ENCODE data around the gene SGCD. TPM values are rescaled to one million over a fixed set of nuclear protein-coding genes. Genes with fewer than 3 reads are reported as not detected.

The SGCD gene
- total RNA-seq, 4 donors from 2014 or later = 0.53 to 2.3 (median 1.2) TPM

DNA sequence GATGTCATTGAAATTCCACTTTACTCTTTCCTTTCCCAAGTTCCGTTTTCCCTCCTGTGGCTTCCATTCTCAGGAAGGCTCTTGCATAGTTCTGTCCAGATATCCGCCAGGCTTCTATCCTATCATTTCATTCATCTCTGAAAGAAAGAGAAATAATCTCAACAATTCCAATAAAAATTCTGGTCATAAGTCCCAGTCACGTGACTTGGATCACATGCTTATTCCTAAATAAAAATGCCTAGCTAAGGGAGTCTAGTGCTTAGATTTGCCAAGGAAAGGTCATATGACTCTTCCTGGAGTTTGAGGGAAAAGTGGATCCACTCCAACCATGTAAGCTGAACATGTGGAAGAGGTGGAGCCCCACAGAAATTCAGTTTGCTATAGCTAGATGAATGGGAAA is 377.2 kb downstream of the SGCD start:
- H3K4me3 ChIP-seq (ENCODE audit: low read depth, poor library complexity, severe bottlenecking) = no peak overlapping the region
- WGBS, 2 donors = 87 to 91% methylated on average over 3 of the region's 3 CpGs
- no peak for DNase-seq (ENCODE audit: low spot score in 2 of 2)
- intact Hi-C loops (cut with DNase I; ENCODE audit: low total_unique reads) = no loop called here
- TF ChIP-seq, protein P1, sequence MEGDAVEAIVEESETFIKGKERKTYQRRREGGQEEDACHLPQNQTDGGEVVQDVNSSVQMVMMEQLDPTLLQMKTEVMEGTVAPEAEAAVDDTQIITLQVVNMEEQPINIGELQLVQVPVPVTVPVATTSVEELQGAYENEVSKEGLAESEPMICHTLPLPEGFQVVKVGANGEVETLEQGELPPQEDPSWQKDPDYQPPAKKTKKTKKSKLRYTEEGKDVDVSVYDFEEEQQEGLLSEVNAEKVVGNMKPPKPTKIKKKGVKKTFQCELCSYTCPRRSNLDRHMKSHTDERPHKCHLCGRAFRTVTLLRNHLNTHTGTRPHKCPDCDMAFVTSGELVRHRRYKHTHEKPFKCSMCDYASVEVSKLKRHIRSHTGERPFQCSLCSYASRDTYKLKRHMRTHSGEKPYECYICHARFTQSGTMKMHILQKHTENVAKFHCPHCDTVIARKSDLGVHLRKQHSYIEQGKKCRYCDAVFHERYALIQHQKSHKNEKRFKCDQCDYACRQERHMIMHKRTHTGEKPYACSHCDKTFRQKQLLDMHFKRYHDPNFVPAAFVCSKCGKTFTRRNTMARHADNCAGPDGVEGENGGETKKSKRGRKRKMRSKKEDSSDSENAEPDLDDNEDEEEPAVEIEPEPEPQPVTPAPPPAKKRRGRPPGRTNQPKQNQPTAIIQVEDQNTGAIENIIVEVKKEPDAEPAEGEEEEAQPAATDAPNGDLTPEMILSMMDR (IDR thresholded peaks at IDR 0.05) = no peak
- no peak for TF ChIP-seq POLR2A (IDR thresholded peaks at IDR 0.05)

DNA sequence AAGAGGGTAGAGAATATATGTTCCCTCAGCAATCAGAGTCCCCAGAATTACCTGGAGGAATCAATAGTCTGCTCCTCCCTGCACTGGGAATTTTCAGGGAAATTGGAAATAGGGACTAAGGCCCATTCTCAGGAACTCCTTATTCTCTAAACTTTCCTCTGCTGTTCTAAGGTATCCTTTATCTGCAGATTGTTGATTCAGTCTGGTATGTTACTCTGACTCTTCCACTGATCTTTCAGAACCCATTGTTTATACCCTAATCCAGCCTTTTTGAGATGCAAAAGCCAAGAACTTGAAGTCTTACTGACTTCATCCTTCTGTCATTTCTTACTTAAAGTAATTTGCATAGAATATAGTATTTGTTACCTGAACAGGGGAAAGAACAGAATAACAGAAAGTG is 379.7 kb downstream of the SGCD start:
- H3K4me3 ChIP-seq (ENCODE audit: low read depth, poor library complexity, severe bottlenecking) = no peak overlapping the region
- no peak for DNase-seq (ENCODE audit: low spot score in 2 of 2)
- no peak for TF ChIP-seq POLR2A (IDR thresholded peaks at IDR 0.05)
- TF ChIP-seq, protein P1 (IDR thresholded peaks at IDR 0.05) = no peak
- intact Hi-C loops (cut with DNase I; ENCODE audit: low total_unique reads) = no loop called here

DNA sequence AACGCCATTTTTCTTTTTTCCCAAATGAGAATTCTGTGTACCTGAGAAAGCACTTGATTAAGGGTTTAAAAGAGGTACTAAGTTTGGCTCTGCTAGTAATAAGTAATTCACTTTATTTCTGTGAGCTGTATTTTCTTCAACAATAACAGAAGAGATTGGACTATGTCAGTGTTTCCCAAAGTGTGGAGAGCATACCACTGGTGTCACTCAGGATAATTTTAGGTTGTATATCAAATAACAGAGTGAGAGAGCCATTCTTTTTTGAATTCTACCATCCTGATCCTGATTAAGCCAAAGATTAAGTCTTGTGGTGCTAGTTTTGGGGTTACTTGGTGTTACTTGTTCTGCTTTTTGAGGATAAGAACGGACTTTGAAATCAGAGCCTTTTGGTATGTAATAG is 380.8 kb downstream of the SGCD start:
- WGBS, 2 donors = 84 to 88% methylated on average over 2 of the region's 2 CpGs
- no peak for TF ChIP-seq POLR2A (IDR thresholded peaks at IDR 0.05)
- TF ChIP-seq, protein P1 (IDR thresholded peaks at IDR 0.05) = no peak
- intact Hi-C loops (cut with DNase I; ENCODE audit: low total_unique reads) = no loop called here
- DNase-seq (ENCODE audit: low spot score in 2 of 2) = no peak
- no peak overlapping the region for H3K4me3 ChIP-seq (ENCODE audit: low read depth, poor library complexity, severe bottlenecking)

DNA sequence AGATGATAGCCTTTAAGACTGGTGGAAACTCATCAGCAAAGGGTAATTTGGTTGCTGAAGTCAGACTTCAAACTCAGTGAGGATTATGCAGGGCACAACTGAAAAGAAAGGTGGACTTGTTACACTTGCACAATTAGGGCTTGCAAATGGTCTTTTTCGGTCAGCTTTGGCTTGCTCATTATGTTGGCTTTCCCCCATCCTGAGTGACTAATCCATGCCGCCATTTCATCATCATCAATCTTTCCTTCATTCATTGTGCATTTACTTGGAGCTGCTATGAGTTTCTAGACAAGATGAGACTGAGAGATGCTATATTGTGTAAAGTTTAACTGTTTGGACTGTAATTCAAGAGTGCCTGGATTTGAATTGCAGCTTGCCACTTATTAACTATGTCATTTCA is 388.3 kb downstream of the SGCD start:
- no peak for DNase-seq (ENCODE audit: low spot score in 2 of 2)
- intact Hi-C loops (cut with DNase I; ENCODE audit: low total_unique reads) = no loop called here
- WGBS, 2 donors = 76 to 84% methylated on average over 2 of the region's 2 CpGs
- H3K4me3 ChIP-seq (ENCODE audit: low read depth, poor library complexity, severe bottlenecking) = no peak overlapping the region
- TF ChIP-seq, protein P1 (IDR thresholded peaks at IDR 0.05) = no peak
- no peak for TF ChIP-seq POLR2A (IDR thresholded peaks at IDR 0.05)

DNA sequence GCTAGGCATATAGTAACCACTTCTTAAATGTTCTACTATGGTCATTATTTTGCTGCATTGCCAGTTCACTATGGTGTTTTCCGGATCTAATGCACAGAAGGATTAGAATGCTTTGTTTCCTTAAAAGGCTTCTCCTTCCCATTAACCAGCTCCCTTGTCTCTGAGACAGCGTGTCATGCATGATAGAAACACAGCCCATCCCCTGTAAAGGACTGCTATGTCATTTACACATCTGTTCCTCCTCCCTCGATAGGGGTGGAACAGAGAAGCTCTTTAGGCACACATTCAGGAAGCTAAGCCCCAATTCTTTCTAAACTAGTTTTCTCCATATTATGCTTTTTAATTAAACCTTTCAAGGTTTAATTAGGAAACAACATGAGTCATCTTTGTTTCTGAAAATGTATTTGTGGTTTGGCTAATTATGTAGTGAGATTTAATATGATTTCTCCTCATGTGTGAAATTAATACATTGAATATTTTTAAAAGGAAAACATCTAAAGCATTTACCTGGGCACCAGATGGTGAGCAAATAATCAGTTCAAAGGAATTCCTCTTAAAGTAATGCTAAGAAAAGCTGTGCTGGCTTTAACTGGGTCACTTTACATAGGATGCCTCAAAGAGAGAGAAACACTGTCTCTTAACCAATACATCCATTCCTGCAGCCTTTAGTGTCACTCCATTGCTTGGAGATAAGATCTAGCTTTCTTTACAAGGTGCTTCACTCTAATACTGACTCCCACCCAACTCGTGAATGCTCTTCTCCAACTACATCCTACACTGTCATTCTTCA is 389.8 kb downstream of the SGCD start:
- no peak overlapping the region for H3K4me3 ChIP-seq (ENCODE audit: low read depth, poor library complexity, severe bottlenecking)
- no peak for DNase-seq (ENCODE audit: low spot score in 2 of 2)
- intact Hi-C loops (cut with DNase I; ENCODE audit: low total_unique reads) = no loop called here
- WGBS, 2 donors = 53 to 56% methylated on average over 4 of the region's 4 CpGs
- TF ChIP-seq, protein P1 (IDR thresholded peaks at IDR 0.05) = no peak
- TF ChIP-seq POLR2A (IDR thresholded peaks at IDR 0.05) = no peak

DNA sequence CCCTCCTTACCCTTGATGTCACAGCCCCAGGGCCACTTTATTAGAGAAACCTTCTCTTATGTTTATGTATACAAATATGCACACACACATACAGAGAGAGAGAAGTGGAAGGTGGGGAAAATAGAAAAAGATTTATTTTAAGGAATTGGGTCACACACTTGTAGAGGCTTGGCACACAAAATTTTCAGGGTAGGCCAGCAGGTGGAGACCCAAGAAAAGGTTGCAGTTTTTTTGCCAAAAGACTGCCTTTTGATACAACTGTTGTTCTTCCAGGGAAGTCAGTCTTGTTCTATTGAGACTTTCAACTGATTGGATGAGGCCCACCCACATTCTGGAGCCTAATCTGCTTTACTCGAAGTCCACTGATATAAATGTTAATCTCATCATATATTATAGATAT is 392.0 kb downstream of the SGCD start:
- intact Hi-C loops (cut with DNase I; ENCODE audit: low total_unique reads) = no loop called here
- H3K4me3 ChIP-seq (ENCODE audit: low read depth, poor library complexity, severe bottlenecking) = no peak overlapping the region
- DNase-seq (ENCODE audit: low spot score in 2 of 2) = no peak
- no peak for TF ChIP-seq POLR2A (IDR thresholded peaks at IDR 0.05)
- TF ChIP-seq, protein P1 (IDR thresholded peaks at IDR 0.05) = no peak
- WGBS, 2 donors = 84 to 89% methylated on average over 1 of the region's 1 CpG
